Kasumi-1 (cell line): Measurements from ENCODE around the gene ATG9B.

Source experiments
- DNase-seq, 2 experiments: peaks; one replicate each; lab custom pipeline; 2025; lab: John Stamatoyannopoulos, UW

Gene ATG9B

GRCh38 chr7:150999001-150999400 lies 25.3 kb downstream of the ATG9B start:
- DNase-seq: no peak

DNA sequence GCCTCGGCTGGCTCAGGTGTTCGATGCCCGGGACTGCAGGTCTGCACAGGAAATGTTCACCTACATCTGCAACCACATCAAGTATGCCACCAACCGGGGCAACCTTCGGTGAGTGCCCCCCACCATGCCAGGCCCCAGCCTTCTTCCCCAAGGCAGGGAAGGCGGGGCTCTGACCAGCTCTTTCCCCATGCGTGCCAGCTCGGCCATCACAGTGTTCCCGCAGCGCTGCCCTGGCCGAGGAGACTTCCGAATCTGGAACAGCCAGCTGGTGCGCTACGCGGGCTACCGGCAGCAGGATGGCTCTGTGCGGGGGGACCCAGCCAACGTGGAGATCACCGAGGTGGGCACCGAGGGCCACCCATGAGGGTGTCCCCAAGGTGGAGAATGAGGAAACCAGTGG lies 26.0 kb downstream of the ATG9B start:
- DNase-seq: no peak

DNA sequence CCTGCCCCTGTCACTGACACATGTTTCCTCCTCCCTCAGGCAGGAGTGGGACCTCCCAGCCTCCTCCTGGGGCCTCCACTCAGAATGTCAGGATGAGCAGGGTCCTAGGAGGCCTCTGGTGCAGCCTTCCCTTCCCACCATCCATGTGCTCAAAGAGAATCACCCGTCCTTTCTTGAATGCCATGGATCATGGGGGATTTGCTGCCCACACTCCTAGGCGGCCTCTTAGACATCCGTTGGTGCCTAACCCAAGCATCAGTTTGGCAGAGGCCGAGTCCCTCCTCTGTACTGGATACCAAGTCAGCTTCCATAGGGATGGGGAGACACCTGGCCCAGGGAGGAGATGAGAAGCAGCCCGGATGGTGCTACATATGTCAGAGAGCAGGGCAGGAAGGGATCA lies 26.5 kb downstream of the ATG9B start:
- DNase-seq: no peak

DNA sequence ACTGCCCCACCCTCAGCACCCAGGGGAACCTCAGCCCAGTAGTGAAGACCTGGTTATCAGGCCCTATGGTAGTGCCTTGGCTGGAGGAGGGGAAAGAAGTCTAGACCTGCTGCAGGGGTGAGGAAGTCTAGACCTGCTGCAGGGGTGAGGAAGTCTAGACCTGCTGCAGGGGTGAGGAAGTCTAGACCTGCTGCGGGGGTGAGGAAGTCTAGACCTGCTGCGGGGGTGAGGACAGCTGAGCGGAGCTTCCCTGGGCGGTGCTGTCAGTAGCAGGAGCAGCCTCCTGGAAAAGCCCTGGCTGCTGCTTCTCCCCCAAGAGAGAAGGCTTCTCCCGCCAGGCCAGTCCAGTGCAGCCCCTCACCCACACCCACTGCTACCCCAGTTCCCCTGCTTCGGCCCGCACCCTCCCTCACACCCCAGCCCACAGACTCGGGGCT lies 27.2 kb downstream of the ATG9B start:
- DNase-seq: peak in 1 of 2 experiments; percentile 16

GRCh38 chr7:150996376-150997074 lies 27.8 kb downstream of the ATG9B start:
- DNase-seq: peak; percentile 60 to 70

- no peak for DNase-seq
These were observed 29.3 kb downstream of the ATG9B start for GRCh38 chr7:150994838-150995510.

GRCh38 chr7:150994141-150994837 lies 30.0 kb downstream of the ATG9B start:
- peak; percentile 89 to 90 for DNase-seq

DNA sequence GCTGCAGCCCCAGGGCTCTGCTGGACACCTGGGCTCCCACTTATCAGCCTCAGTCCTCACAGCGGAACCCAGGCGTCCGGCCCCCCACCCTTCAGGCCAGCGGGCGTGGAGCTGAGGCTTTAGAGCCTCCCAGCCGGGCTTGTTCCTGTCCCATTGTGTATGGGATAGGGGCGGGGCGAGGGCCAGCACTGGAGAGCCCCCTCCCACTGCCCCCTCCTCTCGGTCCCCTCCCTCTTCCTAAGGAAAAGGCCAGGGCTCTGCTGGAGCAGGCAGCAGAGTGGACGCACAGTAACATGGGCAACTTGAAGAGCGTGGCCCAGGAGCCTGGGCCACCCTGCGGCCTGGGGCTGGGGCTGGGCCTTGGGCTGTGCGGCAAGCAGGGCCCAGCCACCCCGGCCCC lies 30.8 kb downstream of the ATG9B start:
- no peak for DNase-seq

DNA sequence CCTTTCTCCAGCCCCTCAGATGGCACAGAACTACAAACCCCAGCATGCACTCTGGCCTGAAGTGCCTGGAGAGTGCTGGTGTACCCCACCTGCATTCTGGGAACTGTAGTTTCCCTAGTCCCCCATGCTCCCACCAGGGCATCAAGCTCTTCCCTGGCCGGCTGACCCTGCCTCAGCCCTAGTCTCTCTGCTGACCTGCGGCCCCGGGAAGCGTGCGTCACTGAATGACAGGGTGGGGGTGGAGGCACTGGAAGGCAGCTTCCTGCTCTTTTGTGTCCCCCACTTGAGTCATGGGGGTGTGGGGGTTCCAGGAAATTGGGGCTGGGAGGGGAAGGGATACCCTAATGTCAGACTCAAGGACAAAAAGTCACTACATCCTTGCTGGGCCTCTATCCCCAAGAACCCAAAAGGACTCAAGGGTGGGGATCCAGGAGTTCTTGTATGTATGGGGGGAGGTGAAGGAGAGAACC lies 31.4 kb downstream of the ATG9B start:
- DNase-seq: peak; percentile 60 to 74

- DNase-seq: no peak
These were observed 32.1 kb downstream of the ATG9B start for GRCh38 chr7:150992051-150992640.

DNA sequence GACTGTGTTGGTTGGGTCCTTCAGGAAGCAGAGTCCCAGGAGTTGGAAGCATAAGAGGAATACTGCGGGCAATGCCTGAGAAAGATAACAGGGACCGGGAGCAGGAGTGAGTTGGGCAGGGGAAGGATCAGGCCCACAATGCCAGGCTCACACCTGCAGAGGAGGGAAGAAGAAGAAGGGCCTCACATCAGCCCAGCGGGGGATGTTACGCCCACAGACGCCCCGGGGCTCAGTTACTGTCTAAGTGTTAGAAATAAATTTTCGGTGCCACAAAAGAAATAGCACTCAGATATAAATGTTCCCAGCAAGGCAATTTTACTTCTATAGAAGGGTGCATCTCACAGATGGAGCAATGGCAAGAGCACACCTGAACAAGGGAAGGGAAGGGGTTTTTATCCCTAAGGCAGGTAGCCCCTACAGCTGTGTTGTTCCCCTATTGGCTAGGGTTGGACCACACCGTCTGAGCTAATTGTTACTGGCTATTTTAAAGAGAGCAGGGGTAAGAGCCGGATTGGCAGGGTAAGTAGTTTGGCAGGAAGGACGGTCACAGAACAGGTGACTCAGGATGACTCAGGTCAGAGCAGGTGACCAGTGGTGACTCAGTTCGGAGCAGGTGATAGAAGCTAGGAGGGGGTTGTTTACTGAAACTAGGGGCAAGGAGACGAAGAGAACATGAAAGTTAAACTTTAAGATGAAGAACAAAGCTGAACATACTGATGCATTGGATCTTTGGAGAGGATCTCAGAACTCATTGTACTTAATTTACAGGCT lies 33.7 kb downstream of the ATG9B start, which contains the start of gene NOS3:
NOS3 (plus strand) TSS at position 602 of the 771 bp plus-strand sequence. CDS start 2,787 bp downstream, outside the sequence.
- no peak for DNase-seq

DNA sequence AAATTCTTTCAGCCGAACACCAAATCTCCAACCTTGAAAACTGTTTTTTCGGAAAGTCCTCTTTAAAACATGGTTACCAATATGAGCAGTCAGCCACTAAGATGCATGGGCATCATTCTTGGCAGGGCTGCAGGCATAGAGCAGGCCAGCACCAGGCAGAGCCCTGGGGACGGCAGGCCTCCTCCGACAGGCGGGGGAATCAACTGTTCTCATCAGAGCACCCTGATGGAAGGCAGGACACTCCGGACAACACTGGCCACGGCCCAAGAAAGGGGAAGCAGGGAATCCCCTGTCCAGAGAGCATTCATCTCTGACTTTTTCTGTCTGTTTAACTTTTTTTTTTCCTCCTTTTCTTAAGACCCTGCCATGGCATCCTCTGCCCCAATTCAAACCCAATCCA lies 34.8 kb downstream of the ATG9B start:
- no peak for DNase-seq

DNA sequence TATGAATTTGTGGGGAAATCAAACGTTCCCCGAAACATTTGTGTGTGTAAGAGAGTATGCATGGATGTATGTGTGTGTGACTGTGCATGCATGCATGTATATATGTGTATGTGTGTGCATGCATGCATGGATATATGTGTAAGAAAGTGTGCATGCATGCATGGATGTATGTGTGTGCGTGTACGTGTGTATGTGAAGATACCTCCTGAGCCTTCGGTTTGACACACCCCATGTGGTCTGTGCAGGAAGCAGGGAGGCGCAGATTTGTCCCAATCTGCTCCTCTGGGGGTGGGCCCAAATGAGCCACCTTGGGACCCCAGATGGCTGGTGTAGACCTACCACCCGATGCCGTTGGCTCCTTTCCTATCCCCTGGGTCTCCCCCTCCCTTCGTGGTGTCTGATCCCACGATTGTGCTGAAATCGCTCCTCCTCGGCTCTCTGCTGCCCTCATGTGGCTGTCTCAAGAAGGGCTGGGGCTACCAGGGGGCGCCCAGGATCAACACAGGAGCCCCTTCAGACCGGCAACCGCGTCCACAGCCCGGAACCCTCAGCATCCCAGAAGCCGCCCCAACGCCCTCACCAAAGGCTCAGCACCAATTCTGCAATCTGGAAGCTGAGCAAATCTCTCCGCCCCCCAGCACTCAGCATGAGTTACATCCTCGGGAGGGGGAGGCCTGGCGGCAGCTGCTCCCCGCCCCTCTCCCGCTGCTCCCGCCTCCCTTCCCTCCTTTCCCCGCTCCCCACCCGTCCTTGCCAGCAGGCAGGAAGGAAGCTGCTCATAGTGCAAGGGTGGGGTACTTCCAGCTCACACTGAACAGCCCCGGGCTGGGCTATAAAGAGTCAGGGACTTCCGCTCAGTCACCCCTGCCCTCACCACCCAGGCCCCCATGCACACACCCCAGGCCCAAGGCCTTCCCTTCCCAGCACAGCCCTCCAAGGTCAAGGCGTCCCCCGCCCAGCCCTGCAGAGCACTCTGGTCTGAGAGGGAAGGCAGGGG lies 35.8 kb downstream of the ATG9B start:
- peak; percentile 91 to 93 for DNase-seq

GRCh38 chr7:150986556-150986955 lies 37.7 kb downstream of the ATG9B start:
- no peak for DNase-seq

DNA sequence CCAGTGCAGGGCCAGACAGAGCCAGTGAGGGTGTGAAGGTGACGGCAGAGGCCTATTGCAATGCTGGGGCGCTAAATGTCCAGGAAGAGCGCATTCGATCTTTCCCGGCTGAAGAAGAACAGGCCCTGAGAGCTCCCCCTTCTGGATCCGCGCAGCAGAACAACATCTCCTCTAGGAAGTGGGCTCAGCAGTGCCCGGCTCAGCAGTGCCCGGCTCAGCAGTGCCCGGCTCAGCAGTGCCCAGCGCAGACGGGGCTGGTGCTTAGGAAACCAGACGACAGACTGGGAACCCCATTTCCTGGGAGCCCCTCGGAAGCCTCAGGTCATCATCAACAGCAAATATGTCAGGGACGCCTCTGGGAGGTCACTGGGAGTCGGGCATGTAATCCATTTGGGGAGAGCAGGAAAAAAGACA lies 38.2 kb downstream of the ATG9B start:
- DNase-seq: peak; percentile 66 to 73

- peak in 1 of 2 experiments; percentile 28 for DNase-seq
These were observed 40.4 kb downstream of the ATG9B start for GRCh38 chr7:150983893-150984368.

DNA sequence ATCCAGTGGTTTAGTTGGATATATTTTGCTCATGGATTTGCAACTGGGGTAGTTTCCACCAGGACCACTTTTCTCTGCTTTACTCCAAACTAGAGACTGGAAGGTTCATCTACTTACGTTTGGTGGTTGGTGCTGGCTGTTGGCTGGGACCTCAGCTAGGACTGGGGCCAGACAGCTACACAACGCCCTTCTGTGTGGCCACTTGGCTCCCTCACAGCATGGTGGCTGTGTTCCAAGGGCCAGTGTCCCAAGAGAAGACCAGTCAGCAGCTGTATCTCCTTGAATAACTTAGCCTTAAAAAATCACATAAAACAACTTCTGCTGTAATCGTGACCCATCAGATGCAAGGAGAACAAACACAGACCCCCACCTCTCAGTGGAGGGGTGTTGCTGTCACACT lies 41.9 kb downstream of the ATG9B start:
- no peak for DNase-seq

- DNase-seq: no peak
These were observed 42.6 kb downstream of the ATG9B start for GRCh38 chr7:150981644-150982043.

GRCh38 chr7:150980663-150981062 lies 43.6 kb downstream of the ATG9B start:
- no peak for DNase-seq
